ENCODE measurements around the gene DPH2.

DPH2 gene

GRCh38 chr1:44008259-44008658 is 38.4 kb downstream of the DPH2 start:
- DNase-seq, result no peak

GRCh38 chr1:44010935-44011471 is 41.2 kb downstream of the DPH2 start:
- no peak for DNase-seq

- DNase-seq, result peak; percentile 39
Observed at GRCh38 chr1:44012404-44012803, 42.6 kb downstream of the DPH2 start.

DNA sequence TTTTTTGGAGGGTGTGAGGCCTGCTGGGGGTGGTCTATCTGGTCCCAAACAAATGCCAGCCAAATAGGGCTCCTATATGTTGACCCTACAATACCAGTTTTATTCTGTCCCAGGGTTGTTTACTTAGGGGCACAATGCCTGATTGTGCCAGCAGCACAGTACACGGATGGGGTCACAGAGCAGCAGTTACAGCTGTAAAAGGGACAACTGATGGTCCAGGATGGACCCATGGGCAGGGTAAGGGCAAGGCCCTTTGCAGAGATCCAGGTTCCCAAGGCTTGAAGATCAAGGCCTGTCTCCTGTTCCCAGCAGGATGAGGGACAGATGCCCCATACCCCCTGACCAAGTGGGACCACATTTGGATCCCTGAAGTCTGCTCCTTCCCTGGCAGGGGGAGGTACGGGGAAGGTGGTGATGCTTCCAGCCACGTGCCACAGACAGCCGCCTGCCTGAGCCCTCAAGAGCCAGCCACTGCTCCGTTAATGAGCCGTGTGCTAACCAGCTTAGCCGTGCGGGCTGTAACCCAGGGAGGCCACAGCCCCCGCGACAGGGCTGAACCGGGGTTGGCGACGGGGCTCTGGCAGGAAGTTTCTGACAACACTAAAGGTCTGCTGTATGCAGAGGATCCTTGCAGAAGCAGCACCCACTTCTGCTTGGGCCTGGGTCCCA is 43.3 kb downstream of the DPH2 start:
- DNase-seq, result no peak

DNA sequence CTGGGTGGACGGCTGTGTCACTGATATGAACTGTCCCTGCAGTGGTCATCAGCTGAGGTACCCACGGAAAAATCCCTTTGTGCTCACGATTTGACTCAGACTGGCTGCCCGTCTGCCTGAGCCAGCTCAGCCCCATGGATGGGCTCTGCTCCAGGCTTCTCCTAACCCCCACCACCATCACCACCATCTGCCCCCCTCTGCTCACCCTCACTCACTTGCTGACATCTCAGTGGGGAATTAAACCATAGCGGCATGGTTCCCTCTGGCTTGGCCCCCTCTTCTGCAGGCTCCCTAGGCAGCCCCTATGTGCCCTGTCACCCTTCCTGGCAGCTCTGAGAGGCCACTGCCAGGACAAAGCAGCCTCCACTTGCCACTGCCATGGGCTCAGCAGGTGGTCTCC is 44.1 kb downstream of the DPH2 start:
- no peak for DNase-seq

DNA sequence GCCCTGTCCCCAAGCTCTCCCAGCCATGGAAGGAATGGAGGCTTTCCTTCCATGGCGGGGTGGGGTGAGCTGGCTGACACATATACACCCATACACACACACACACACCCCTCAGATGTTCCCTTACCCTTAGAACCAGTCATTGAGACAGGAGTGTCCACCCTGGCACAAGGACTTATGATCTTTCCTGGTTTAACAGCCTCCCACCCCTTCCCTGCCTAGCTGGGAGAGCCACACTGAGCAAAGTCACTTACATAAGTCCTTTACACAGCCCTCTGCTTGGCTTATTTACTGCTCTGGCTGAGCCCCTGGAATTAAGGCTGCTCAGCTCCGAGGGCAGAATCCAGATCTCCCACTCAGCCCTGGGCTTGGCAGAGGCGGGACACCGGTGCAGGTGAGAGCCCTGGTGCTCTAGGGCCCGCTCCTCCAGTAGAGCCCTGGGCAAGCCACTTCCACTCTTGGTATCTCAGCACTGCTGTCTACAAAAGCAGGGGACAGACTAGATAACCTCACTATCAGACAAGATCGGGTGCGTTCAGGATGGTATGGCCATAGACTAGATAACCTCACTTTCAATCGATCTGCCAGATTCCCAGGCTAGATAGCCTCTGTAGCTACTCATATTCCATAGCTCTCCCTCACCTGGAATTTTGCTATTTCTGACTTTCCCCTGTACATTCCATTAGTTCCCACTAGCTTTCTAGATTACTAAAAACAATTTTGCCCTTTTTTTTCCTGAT is 44.7 kb downstream of the DPH2 start:
- DNase-seq, result no peak

DNA sequence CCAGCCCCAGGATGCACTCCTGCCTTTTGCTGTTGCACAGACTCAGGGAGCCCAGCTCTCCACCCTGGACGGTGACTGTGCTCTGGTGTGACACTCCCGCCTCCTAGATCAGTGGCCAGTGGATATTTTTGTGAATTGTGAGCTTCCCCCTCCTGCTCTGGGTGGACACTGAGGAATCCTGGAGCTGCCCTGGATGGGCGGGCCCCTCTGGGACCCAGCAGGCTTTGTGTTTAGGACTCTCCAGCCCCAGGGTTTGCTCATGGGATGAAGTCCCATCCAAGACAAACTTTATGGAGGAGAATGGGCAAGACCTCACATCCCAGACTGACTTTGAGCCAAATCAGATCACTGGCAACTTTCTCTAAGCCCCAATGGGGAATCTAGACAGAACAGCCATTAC is 45.4 kb downstream of the DPH2 start:
- DNase-seq, result no peak

GRCh38 chr1:44016041-44016889 is 46.5 kb downstream of the DPH2 start:
- no peak for DNase-seq

DNA sequence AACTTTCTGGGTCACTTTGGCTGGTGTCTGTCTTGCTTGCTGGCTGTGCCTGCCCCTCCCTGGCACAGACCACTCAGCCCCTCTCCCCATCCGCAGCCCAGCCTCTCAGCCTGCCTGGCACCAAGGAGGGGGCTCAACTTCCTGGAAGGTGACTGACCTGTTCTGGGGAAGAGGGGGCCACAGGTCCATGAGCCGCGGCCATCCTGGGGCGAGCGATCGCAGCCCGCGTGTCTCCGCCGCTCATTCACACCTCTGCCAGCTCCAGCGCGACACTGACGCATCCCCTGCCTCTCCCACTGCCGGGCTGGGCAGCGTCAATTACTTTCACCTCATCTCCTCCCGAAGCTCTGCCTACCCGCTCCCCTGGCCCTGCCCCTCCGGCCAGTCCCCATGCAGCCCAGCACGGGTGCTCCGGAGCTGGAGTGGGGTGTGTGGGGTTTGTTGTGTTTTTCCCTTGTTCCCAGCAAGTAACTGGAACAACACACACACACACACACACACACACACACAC is 47.1 kb downstream of the DPH2 start:
- DNase-seq, result no peak

GRCh38 chr1:44019466-44019948 is 49.7 kb downstream of the DPH2 start:
- DNase-seq, result no peak

DNA sequence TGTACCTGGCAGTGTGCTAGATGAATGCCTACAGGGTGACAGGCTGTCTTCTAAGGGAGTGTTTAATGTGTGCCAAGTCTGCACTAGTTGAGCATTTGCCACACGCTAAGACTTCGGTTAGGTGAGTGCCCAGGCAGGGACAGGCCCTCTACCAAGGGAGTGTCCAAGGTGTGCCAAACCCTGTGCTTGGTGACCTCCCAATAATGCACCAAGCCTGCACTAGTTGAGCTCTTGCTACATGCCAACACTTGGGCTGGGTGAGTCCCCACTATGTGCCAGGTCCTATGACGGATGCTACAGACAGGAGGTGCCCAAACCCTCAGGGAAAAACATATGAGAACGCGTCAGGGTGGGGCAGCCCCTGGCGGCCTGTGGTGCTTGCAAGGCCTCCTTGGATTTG is 50.7 kb downstream of the DPH2 start:
- DNase-seq, result no peak

DNA sequence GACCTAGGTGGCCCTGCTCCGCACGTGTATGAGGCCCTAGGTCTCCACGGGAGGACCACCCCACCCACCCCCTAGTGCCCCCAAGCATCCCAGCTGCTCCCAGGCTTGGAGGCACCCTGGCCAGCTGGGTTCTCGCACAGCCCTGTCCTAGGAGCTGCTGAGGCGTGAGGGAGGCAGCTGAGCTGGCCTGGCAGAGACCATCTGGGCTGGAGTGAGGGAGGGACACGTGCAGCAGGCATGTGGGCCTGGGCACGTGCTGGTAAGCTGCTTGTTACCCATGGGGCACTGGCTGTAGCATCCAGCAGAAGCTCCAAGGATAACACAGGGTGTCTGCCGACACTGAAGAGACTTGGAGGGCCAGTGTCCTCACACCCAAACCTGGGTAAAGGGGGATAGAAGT is 51.3 kb downstream of the DPH2 start:
- DNase-seq, result no peak

GRCh38 chr1:44021581-44022321 is 51.9 kb downstream of the DPH2 start:
- DNase-seq, result no peak
